GM19467 (cell line): ENCODE results near the gene MAST4.

Experiments used
- ATAC-seq: cut with Tn5 transposase; IDR thresholded peaks from one replicate; pipeline ENCODE4 v1.9.1; 2021; ENCODE audit warnings: mild to moderate bottlenecking, moderate library complexity; ENCODE audit not compliant: unreplicated experiment

The MAST4 gene

GRCh38 chr5:66947458-66947857 lies 351.3 kb downstream of the MAST4 start:
- no peak for ATAC-seq

- ATAC-seq = no peak
These were observed 352.9 kb downstream of the MAST4 start for GRCh38 chr5:66949066-66949465.

GRCh38 chr5:66952153-66952552 lies 356.0 kb downstream of the MAST4 start:
- no peak for ATAC-seq

DNA sequence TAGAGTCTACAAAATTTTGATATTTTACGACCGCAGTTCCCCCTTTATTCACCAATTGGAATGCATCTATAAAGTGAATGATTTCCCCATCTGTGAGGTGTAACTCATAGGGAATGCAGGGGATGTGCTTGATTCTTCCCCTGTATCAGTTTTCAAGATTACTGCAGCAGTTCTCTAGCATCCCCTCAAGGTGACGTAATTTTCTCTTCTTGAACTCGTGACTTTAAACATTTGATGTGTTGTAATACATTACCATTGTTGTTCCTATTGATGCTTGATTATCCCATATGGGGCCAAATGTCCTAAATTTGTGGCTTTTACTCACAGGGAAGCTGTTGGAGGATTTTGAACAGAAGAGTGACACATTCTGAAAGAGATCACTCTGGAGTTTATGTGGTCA lies 360.2 kb downstream of the MAST4 start:
- no peak for ATAC-seq

DNA sequence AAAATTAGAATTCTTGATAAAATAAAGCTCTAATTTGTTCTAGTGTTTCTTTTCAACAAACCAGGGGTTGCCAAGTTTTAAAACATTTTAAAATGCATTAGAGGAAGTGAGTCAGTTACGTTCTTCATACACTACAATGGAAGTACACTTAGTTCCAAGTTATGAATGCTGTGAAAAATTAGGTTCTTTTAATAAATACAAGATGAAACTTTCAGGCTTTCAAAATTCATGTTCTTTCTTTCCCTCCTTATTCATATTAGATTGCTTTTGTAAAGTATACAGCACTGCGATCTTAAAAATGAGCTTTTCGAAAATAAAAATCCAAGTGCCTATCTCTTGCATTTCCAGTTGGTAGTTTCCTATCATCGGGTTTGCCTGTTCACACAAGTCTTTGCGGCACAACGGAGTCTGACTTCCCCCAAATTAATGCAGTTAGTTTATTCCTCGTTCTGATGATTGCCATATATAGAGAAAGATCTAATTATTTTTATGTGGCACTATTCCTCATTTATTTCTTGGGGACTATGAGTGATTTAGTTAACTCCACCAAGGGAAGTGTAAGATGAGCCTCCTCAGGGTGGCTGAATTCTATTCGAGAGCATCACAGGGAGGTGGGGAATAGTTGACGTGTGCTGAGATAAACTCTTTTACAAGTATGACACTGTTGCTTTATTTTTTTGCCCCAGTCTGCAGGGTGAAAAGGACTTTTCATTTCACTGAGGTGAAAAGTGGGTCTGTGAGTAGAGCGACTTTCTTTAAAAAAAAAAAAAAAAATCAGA lies 362.2 kb downstream of the MAST4 start:
- ATAC-seq = no peak

- no peak for ATAC-seq
These were observed 362.9 kb downstream of the MAST4 start for GRCh38 chr5:66958980-66959641.

- ATAC-seq = no peak
These were observed 363.5 kb downstream of the MAST4 start for GRCh38 chr5:66959653-66960052.

GRCh38 chr5:66960369-66961137 lies 364.4 kb downstream of the MAST4 start:
- ATAC-seq = no peak

DNA sequence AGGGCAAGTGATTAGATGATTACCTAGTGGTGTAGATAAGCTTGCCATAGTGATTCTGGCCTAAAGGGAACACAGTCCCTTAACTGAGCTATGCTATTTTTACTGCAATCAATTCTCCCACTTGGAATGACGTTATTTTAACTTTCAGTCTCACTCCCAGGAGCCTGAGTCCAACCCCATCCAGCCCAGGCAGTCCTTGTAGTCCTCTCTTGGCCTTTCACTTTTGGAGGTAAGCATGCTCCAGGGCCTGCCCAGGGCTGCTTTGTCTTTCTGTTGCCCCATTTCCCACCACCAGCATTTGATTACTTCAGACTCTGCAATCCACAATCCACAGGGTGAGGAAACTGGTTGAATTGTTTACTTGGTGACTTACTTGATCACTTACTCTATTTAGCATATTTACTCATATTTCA lies 367.4 kb downstream of the MAST4 start:
- ATAC-seq = no peak

DNA sequence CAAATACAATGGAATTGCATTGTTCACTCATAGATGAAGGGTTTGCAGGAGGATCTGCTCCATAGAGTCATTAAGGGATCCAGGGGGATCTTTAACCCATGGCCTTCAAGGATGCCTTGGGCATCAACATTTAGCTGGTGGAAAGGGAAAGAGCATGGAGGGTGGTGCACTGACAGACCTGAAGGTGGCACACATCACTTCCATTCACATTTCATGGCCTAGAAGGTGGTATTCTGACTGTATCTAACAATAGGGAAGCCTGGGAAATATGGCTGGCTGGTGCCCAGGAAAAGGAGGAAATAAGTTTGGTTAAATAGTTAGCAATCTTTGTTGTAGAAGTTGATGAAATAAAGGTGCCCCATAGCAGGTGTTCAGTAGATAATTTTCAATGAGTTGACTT lies 370.2 kb downstream of the MAST4 start:
- ATAC-seq = no peak

DNA sequence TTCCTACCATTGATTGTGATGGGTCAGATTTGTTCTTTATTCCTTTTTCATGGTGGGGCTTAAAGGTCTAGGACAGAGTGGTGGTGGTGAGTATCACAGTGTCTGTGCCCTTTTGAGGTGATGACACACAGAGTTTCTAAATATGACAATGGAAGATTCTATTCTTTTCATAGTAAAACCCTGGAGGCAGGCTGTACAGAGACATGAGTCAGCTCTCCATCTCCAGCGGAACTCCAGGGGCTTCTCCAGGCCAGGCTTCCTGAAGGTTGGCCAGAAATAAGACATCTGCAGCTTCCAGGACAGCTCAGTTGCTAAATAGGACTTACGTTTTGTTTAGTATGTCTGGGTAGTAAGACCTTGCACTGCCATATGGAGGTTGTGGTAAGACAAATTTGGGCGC lies 370.9 kb downstream of the MAST4 start:
- ATAC-seq = no peak

DNA sequence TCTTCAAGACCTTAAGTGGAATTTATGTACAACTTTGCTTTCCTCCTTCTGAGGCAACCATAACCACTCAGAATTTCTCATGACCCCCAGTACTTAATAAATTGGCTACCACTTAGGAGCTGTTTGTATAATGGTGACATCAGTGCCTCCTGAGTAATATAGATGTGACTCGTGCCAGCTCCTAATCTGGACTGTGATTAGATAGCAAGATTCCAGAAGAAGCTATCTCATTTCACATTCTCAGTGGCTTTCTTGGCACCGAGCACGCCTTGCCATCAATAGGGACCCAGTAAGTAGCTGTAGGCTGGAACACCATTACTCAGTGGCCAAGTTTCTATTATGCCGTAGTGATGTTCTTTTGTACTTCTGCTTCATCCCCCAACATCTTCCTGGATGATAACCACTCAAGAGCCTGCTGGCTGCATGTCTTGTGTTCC lies 371.7 kb downstream of the MAST4 start:
- no peak for ATAC-seq

- ATAC-seq = no peak
These were observed 373.3 kb downstream of the MAST4 start for GRCh38 chr5:66969484-66969883.

DNA sequence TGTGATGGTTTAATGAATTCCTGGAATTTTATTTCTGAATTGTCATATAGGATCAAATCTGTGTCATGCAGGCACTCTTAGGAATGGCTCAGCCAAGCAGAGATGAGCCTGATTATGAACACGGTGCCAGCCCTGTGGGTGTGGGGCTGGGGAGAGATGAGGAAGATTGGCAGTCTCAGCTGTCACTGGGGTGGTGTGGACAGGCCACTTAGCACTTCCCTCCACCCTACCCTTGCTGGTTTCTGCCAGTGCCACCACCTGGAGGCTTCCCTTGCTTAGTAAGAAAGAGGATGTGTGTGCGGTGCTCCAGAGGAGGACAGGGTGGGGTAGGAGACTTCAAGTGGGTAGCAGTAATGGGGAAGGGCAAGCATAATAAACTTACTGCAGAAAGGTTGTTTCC lies 373.8 kb downstream of the MAST4 start:
- no peak for ATAC-seq

DNA sequence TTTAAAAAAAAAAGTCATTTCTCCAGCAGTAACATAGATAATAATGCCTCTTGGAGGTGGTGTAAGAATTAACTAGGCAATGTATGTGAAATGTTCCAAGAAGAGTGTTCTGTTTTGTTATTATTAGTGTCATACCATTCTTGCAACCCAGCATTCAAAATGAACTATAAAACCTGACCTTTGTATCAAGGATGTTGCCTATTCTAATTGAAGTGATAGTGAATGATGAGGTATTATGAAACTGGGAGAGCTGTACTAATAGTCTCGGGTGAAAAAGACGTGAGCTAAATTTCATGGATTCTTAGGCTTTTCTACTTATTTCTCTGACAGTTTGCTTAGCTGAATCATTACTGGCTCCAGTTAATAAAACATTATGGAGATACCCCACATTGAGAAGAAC lies 375.8 kb downstream of the MAST4 start:
- ATAC-seq = no peak

DNA sequence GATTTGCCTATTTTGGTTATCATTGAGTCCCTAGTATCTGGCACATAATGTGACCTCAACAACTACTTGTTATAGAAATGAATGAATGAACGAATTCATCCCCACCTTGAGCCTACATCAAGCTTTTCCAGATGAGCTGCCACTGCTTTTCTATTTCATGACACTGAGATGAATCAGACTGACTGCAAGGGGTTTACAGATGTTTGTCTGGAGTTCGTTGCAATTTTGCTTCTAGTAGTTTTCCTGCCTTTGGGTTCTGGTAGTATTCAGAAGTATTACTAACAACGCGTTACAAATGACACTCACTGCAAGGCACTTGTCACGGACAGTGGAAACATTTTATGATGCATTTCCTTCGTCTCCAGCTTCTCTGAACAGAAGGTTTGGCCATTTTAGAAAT lies 378.1 kb downstream of the MAST4 start:
- ATAC-seq = no peak

- no peak for ATAC-seq
These were observed 379.9 kb downstream of the MAST4 start for GRCh38 chr5:66976108-66976507.

DNA sequence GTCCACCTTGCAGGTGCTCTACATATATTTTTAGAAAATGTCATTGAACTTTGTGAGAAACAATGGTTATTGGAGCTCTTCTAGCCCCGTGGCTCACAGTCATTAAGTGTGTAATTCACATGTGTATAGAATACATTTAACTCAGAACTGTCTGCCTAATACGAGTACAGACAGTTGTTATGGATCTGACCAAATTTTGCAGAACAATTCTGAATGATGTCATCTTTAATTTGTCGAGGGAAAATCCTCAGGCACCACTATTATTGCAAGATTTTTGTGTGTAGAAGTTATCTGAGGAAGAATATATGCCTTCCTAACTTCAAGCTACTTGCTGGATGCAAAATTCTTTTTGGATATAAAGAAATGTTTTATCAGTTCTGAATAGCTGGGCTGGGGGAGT lies 383.5 kb downstream of the MAST4 start:
- no peak for ATAC-seq

DNA sequence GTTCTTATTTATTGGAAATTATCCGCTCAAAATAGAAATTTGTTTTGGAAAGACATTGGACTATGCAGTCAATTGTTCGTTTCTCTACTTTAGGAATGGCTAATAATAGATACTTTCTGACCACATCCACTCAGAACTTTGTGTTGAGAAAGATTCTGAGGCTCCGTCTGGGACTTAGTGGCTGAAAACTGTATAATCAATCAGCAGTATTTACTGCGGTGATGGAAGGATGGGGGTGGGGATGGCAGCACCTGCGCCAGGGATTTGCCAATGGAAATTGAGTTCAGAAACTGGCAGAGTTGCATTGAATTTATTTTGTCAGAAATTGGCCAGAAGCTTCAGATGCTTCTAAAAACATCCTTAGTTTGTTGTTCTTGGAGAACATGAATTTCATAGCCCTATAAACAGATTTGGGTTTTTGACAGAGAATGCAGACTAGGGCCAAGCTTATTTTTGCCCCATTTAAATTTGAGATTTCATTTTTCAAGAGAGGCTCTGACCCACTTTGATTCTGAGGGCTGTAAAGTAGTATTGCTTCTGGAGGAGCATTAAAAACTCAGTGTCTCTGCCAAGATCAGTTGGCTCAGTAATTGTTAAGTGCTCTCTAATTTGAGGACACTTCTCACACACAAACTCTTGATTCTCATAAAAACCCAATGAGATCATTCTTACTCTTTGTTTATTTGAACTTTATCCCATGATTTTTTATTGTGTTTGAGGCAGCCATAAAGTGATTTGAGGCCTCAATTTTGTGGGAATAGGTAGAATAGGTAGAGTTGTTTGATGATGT lies 385.3 kb downstream of the MAST4 start:
- ATAC-seq = no peak

DNA sequence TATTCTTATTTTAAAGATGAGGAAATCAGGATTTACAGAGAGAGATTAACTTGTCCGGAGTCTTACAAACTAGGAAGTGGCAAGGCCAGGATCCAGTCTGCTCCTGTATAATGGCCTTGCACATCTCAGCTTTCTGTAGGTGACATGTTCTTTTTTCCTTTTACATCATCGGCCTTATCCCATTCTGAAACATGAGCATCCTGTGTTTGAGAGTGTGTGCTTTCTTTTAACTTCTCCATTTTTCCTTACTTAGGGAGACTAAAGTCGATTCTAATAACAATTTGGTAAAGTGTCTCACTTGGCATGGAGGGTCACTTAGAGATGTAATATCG lies 385.8 kb downstream of the MAST4 start:
- ATAC-seq = no peak

GRCh38 chr5:66982470-66982869 lies 386.3 kb downstream of the MAST4 start:
- ATAC-seq = no peak
